ENCODE data around the gene COL2A1.

- TF ChIP-seq EZH2 (IDR thresholded peaks at IDR 0.05) (no peak), POLR2AphosphoS5 (IDR thresholded peaks at IDR 0.05; ENCODE audit: borderline replicate concordance, low read depth, low read length) (no peak), FOXP2 (optimal IDR thresholded peaks at IDR 0.05; ENCODE audit: control extremely low read depth, extremely low read length, insufficient read depth) (no peak)
Measured at GRCh38 chr12:48029491-48030172, 25.4 kb upstream of the COL2A1 start.

All from SK-N-MC (cell line).